Esophagus squamous epithelium (tissue), 4 donors: Measurements from ENCODE around the gene LRFN5.

ENCODE experiments used
- POLR2A ChIP-seq, 4 donors: fragments of 450-650 bp; IDR thresholded peaks; one replicate each; pipeline ENCODE4 v1.6.1; 2017; ENCODE audit warnings: antibody characterized with exemption in 4 of 4, mild to moderate bottlenecking in 4 of 4, moderate library complexity in 3 of 4
- TF ChIP-seq, protein P1 (sequence below), 6 experiments: fragments of 450-650 bp in 4 of 6; fragments of 200-600 bp in 2 of 6; sonication (generic) in 2 of 6; IDR thresholded peaks; one replicate each; pipeline ENCODE4 v1.5.1; 2016 to 2019; ENCODE audit warnings: antibody characterized with exemption in 6 of 6, mild to moderate bottlenecking in 4 of 6, moderate library complexity in 4 of 6

DNA sequence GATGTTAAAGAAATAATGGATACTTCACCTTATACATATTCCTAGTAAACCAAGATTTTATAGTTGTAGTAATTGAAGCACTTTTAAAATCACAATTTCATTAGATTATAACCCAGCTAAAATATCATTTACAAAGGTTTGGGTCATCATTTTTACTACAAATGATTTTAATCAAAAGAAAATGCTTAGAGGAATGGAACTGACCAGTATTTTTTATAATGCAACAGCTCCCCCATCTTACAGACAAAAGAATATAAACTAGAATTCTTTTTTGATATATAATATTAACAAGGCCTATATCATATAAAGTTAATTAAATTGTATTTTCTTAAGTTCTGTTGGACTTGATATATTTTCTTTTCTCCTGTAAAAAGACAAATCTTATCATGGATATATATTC lies 20.4 kb upstream of the LRFN5 start:
- no peak for TF ChIP-seq POLR2A (IDR thresholded peaks at IDR 0.05)
- TF ChIP-seq, protein P1, sequence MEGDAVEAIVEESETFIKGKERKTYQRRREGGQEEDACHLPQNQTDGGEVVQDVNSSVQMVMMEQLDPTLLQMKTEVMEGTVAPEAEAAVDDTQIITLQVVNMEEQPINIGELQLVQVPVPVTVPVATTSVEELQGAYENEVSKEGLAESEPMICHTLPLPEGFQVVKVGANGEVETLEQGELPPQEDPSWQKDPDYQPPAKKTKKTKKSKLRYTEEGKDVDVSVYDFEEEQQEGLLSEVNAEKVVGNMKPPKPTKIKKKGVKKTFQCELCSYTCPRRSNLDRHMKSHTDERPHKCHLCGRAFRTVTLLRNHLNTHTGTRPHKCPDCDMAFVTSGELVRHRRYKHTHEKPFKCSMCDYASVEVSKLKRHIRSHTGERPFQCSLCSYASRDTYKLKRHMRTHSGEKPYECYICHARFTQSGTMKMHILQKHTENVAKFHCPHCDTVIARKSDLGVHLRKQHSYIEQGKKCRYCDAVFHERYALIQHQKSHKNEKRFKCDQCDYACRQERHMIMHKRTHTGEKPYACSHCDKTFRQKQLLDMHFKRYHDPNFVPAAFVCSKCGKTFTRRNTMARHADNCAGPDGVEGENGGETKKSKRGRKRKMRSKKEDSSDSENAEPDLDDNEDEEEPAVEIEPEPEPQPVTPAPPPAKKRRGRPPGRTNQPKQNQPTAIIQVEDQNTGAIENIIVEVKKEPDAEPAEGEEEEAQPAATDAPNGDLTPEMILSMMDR (IDR thresholded peaks at IDR 0.05) = no peak
